Neural progenitor cell (in vitro differentiated cells): ENCODE results near the gene CHRM4.

ENCODE experiments used
- EZH2 ChIP-seq: fragments of 200-600 bp; sonication (generic); IDR thresholded peaks from 2 replicates; pipeline ENCODE4 v1.6.1; 2017; ENCODE audit warnings: antibody characterized with exemption, mild to moderate bottlenecking, moderate library complexity
- TF ChIP-seq, protein P1 (sequence below): fragments of 200-600 bp; sonication (generic); IDR thresholded peaks from 2 replicates; pipeline ENCODE4 v1.5.1; 2017; ENCODE audit warnings: antibody characterized with exemption, mild to moderate bottlenecking

DNA sequence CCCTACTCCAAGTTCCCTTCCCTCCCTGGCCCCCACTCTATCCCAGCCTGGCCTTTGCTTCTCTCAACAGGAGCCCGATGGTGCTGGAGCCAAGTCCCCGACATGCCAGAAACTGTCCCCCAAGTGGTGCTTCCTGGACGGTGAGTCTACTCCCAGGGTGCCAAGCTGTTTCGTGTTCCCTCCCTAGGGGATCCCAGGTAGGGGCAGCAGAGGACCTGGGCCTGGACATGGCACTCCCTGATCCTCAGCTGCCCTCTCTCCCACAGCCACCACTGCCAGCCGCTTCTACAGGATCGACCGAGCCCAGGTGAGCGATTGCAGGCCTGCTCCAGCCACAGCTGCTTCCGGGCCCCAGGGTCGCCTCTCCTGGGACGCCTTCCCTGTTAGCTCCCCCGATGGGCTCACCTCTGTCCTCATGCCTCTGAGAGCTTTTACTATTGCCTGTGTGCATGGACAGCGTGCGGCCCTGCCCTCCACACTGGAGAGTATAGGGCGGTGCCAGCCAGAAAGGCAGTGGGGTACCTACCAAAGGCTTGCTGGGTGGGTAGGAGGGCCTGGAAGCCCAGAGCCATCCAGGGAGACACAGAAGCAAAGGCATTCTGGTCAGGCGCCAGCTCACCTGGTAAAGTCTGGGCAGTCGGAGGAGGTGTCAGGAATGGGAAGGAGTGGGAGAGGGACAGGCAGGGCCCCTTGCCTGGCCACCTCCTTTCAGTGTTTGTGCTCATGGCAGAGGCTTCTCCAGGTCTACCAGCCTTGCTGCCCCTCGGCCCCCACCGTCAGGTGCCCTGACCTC is 15.1 kb downstream of the CHRM4 start:
- TF ChIP-seq, protein P1, sequence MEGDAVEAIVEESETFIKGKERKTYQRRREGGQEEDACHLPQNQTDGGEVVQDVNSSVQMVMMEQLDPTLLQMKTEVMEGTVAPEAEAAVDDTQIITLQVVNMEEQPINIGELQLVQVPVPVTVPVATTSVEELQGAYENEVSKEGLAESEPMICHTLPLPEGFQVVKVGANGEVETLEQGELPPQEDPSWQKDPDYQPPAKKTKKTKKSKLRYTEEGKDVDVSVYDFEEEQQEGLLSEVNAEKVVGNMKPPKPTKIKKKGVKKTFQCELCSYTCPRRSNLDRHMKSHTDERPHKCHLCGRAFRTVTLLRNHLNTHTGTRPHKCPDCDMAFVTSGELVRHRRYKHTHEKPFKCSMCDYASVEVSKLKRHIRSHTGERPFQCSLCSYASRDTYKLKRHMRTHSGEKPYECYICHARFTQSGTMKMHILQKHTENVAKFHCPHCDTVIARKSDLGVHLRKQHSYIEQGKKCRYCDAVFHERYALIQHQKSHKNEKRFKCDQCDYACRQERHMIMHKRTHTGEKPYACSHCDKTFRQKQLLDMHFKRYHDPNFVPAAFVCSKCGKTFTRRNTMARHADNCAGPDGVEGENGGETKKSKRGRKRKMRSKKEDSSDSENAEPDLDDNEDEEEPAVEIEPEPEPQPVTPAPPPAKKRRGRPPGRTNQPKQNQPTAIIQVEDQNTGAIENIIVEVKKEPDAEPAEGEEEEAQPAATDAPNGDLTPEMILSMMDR = no peak
- no peak for TF ChIP-seq EZH2
